Fibroblast of pulmonary artery (primary cell): Measurements from ENCODE around the gene TBCK.
A peak's percentile ranks its signal among the peaks of the same experiment; 100 is the strongest.
"Not testable (repeated sequence)": the region's sequence is repeated elsewhere in the genome, so short reads cannot be mapped to it uniquely, and the experiment has no call there.

Source experiments
- DNase-seq: peaks from one replicate; pipeline ENCODE4 v3.0.0-alpha.2; 2010; ENCODE audit warnings: low read depth
- H3K4me3 ChIP-seq: replicated peaks from 2 replicates; pipeline ENCODE4 v1.5.1; 2011; ENCODE audit warnings: low read depth, mild to moderate bottlenecking, control low read depth, low read length, moderate library complexity
- TF ChIP-seq, protein P1 (sequence below): IDR thresholded peaks from 2 replicates; pipeline ENCODE4 v1.5.1; 2011; ENCODE audit warnings: mild to moderate bottlenecking, control low read depth, low read length, inconsistent platforms; ENCODE audit errors: missing control alignments

TBCK gene

DNA sequence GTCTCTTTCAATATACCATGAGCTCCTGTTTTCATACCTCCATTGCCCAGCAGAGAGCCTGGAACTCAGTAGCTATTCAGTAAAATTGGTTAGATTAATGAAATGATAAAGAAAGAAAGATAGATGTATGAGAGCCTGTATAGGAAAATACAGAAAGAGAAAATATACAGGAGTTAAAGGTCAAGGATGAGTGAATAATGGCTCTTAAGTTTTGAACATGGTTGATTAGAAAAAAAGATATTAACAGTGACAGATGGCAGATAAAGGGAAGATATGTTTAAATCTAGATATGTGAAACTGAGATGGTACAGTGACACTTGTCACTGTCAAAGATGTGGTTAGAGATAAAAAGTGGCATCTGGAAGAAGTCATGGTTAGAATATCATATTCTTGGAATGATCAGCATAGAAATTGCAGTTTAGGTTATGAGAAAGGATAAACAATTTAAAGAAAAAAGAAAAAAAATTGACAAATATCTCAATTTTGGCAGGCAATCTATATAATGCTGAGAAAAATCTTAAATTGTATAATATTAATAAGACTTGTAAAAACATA lies 179.2 kb downstream of the TBCK start:
- no peak for DNase-seq
- TF ChIP-seq, protein P1, sequence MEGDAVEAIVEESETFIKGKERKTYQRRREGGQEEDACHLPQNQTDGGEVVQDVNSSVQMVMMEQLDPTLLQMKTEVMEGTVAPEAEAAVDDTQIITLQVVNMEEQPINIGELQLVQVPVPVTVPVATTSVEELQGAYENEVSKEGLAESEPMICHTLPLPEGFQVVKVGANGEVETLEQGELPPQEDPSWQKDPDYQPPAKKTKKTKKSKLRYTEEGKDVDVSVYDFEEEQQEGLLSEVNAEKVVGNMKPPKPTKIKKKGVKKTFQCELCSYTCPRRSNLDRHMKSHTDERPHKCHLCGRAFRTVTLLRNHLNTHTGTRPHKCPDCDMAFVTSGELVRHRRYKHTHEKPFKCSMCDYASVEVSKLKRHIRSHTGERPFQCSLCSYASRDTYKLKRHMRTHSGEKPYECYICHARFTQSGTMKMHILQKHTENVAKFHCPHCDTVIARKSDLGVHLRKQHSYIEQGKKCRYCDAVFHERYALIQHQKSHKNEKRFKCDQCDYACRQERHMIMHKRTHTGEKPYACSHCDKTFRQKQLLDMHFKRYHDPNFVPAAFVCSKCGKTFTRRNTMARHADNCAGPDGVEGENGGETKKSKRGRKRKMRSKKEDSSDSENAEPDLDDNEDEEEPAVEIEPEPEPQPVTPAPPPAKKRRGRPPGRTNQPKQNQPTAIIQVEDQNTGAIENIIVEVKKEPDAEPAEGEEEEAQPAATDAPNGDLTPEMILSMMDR, result no peak
- H3K4me3 ChIP-seq, result no peak overlapping the region

DNA sequence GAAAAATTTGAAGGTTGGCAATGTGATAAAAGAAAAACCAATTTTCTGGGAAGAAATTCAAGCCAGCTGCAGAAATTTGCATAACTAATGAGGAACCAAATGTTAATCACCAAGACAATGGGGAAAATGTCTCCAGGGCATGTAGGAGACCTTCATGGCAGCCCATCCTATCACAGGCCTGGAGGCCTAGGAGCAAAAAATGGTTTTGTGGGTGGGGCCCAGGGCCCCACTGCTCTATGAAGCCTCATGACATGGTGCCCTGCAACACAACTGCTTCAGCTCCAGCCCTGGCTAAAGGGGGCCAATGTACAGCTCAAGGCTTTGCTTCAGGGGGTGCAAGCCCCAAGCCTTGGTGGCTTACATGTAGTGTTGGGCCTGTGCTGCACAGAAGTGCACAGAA lies 184.0 kb downstream of the TBCK start:
- TF ChIP-seq, protein P1, result no peak
- DNase-seq, result no peak

DNA sequence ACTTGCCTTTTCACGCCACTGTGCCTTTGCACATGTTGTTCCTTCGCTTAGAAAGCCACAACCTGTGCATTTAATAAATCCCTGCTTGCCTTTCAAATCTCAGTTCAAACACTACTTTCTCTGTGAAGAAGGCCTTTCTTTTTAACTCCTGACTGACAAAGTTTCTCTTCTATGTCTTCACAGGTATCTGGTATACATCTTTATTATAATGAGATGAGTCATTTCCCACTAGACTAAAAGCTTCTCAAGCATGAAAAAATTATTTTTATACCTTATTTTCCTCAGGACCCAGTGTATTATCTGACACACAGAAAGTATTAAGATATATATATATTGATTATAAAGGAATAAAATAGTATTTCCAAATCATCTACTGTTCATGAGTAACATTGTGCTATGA lies 189.9 kb downstream of the TBCK start:
- TF ChIP-seq, protein P1, result no peak
- H3K4me3 ChIP-seq, result no peak overlapping the region
- DNase-seq, result no peak

More for the DNA sequence above, 184.0 kb downstream of the TBCK start:
- no peak overlapping the region for H3K4me3 ChIP-seq

DNA sequence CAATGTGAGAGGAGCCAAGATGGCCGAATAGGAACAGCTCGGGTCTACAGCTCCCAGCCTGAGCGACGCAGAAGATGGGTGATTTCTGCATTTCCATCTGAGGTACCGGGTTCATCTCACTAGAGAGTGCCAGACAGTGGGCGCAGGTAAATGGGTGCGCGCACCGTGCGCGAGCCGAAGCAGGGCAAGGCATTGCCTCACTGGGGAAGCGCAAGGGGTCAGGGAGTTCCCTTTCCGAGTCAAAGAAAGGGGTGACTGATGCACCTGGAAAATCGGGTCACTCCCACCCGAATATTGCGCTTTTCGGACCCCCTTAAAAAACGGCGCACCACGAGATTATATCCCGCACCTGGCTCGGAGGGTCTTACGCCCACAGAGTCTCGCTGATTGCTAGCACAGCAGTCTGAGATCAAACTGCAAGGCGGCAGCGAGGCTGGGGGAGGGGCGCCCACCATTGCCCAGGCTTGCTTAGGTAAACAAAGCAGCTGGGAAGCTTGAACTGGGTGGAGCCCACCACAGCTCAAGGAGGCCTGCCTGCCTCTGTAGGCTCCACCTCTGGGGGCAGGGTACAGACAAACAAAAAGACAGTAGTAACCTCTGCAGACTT lies 196.0 kb downstream of the TBCK start:
- DNase-seq, H3K4me3 ChIP-seq: not testable (repeated sequence)

DNA sequence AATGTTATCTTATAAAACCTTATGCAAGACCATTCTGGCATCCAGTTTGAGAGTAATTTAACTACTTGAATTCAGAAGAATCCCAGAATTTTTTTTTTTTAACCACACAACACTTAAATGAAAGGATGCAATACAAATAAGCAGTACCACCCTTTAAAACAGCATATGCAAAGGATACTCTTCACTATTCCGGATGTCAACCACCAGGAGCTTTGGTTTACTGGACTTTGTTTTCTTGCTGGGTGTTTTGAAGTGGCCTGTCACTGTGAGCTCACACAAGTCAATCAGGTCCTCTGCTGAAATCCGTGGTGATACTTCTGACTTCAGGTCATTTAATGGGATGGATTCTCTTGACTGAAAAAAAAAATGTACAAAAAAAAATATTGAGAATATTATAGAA lies 200.0 kb downstream of the TBCK start:
- no peak overlapping the region for H3K4me3 ChIP-seq
- DNase-seq, result peak; percentile 44
- TF ChIP-seq, protein P1, result no peak

DNA sequence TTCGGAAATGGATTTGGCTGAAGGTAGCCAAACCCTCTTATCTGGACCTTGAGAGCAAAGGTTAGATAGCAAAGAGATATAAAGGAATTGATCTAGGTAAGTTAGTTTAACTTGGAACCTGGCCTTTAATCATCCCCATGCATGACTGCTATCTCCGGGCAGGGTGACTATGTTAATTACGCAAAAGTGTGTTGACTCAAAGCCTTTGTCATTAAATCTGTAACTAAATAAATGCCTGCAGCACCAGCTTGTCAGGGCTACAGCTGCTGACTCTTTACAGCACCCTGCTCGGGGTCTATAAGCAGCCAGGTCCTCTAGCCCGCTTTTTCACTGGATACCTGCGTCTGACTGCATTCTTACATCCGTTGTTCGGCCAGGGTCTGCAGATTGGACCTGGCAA lies 201.7 kb downstream of the TBCK start:
- TF ChIP-seq, protein P1, result no peak
- no peak for DNase-seq
- H3K4me3 ChIP-seq, result no peak overlapping the region

DNA sequence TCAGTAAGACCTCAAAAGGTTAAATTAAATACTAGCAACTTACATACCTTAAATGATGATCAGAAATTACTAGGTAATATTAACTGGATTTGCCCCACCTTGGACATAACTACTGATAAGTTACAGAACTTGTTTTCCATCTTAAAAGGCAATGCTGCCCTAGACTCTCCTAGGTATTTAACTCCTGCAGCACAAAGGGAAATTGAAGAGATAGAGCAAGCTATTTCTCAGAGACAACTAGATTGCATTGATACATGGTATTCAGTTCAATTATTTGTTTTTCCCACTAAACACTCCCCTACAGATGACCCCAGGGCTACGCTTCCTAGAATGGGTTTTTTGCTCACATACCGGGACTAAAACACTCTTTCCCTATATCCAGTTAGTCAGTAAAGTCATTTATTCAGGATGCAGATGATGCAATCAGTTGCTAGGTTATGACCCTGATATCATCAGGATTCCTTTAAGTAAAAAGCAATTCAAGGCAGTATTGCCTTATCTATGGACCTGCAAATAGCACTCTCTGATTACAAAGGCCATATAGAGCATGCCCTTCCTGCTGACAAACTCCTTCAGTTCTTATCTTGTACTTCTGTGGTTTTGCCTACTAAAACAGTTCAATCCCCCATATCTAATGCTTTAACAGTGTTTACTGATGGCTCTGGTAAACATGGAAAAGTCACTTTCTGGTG lies 204.1 kb downstream of the TBCK start:
- not testable (repeated sequence) for DNase-seq, H3K4me3 ChIP-seq

DNA sequence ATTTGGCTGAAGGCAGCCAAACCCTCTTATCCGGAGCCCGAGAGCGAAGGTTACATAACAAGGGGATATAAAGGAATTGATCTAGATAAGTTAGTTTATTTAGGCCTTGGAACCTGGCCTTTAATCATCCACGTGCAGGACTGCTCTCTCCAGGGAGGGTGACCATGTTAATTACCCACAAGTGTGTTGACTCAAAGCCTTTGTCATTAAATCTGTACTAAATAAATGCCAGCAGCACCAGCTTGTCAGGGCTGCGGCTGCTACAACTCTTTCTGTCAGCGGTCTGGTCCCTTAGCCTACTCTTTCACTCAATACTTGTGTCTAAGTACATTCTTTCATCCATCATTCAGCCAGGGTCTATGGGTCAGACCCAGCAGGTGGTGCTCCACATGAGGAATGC lies 206.1 kb downstream of the TBCK start:
- DNase-seq, result no peak
- no peak overlapping the region for H3K4me3 ChIP-seq
- TF ChIP-seq, protein P1, result no peak
